ENCODE results near the gene FBXO48. TPM values are rescaled to one million over a fixed set of nuclear protein-coding genes. Genes with fewer than 3 reads are reported as not detected.

Gene FBXO48
- total and polyA plus RNA-seq, 2 donors (not counting 1 experiment from before 2014, with no cell fraction given): 0.33 to 0.65 TPM

- Histone ChIP-seq H4K20me1 (ENCODE audit: control insufficient read depth, extremely low read depth, insufficient read depth, low read length) (no peaks in the 10 kb centered on the region), H3K4me1 (ENCODE audit: control insufficient read depth, extremely low read depth, insufficient read depth, low read length) (no peaks in the 10 kb centered on the region), H3K9me3 (ENCODE audit: control insufficient read depth, insufficient read depth, low read depth, low read length) (no peaks in the 10 kb centered on the region), H3K27me3 (ENCODE audit: control insufficient read depth, insufficient read depth, low read length) (peaks cover 12% of the 10 kb centered on the region), H3K4me3 (replicated peaks in 1 of 4; ENCODE audit: control extremely low read depth in 1 of 4, insufficient read depth in 1 of 4, low read depth in 3 of 4, low read length in 4 of 4) (no peak overlapping the region), H3K27ac (ENCODE audit: insufficient read depth, low read length) (no peak overlapping the region), H3K4me2 (ENCODE audit: extremely low read depth, insufficient read depth, low read length) (no peak overlapping the region), H2AFZ (ENCODE audit: low read length) (no peak overlapping the region), H3K36me3 (ENCODE audit: control insufficient read depth, insufficient read depth, low read length) (no peaks in the 10 kb centered on the region), H3K9ac (ENCODE audit: insufficient read depth, low read length) (no peak overlapping the region), H3K79me2 (ENCODE audit: control insufficient read depth, insufficient read depth, low read length) (no peaks in the 10 kb centered on the region)
- no peak for TF ChIP-seq CTCF (conservative IDR thresholded peaks at IDR 0.05 in 1 of 2, IDR thresholded peaks at IDR 0.05 in 1 of 2; ENCODE audit: low read depth in 1 of 2, low read length in 2 of 2)
- no peak for TF ChIP-seq EZH2 (IDR thresholded peaks at IDR 0.05; ENCODE audit: low read length, missing control alignments)
- no peak for DNase-seq (ENCODE audit: low read depth in 2 of 2)
Measured at GRCh38 chr2:68416081-68416675, 50.9 kb downstream of the FBXO48 start.

GRCh38 chr2:68415521-68415920 lies 51.6 kb downstream of the FBXO48 start:
- H3K9ac ChIP-seq (ENCODE audit: insufficient read depth, low read length): no peak overlapping the region
- TF ChIP-seq EZH2 (IDR thresholded peaks at IDR 0.05; ENCODE audit: low read length, missing control alignments) (no peak), CTCF (conservative IDR thresholded peaks at IDR 0.05 in 1 of 2, IDR thresholded peaks at IDR 0.05 in 1 of 2; ENCODE audit: low read depth in 1 of 2, low read length in 2 of 2) (no peak)
- H3K27me3 ChIP-seq (ENCODE audit: control insufficient read depth, insufficient read depth, low read length): peaks cover 12% of the 10 kb centered on the region
- H3K36me3 ChIP-seq (ENCODE audit: control insufficient read depth, insufficient read depth, low read length): no peaks in the 10 kb centered on the region
- DNase-seq (ENCODE audit: low read depth in 2 of 2): no peak
- H3K79me2 ChIP-seq (ENCODE audit: control insufficient read depth, insufficient read depth, low read length): no peaks in the 10 kb centered on the region
- H3K4me1 ChIP-seq (ENCODE audit: control insufficient read depth, extremely low read depth, insufficient read depth, low read length): no peaks in the 10 kb centered on the region
- H3K9me3 ChIP-seq (ENCODE audit: control insufficient read depth, insufficient read depth, low read depth, low read length): no peaks in the 10 kb centered on the region
- no peak overlapping the region for H3K4me2 ChIP-seq (ENCODE audit: extremely low read depth, insufficient read depth, low read length)
- H4K20me1 ChIP-seq (ENCODE audit: control insufficient read depth, extremely low read depth, insufficient read depth, low read length): no peaks in the 10 kb centered on the region
- H3K27ac ChIP-seq (ENCODE audit: insufficient read depth, low read length): no peak overlapping the region
- H3K4me3 ChIP-seq (replicated peaks in 1 of 4; ENCODE audit: control extremely low read depth in 1 of 4, insufficient read depth in 1 of 4, low read depth in 3 of 4, low read length in 4 of 4): no peak overlapping the region
- no peak overlapping the region for H2AFZ ChIP-seq (ENCODE audit: low read length)

GRCh38 chr2:68414876-68415275 lies 52.2 kb downstream of the FBXO48 start:
- H2AFZ ChIP-seq (ENCODE audit: low read length): no peak overlapping the region
- DNase-seq (ENCODE audit: low read depth in 2 of 2): no peak
- peaks cover 9% of the 10 kb centered on the region for H3K27me3 ChIP-seq (ENCODE audit: control insufficient read depth, insufficient read depth, low read length)
- H3K4me1 ChIP-seq (ENCODE audit: control insufficient read depth, extremely low read depth, insufficient read depth, low read length): no peaks in the 10 kb centered on the region
- no peak overlapping the region for H3K4me2 ChIP-seq (ENCODE audit: extremely low read depth, insufficient read depth, low read length)
- TF ChIP-seq CTCF (conservative IDR thresholded peaks at IDR 0.05 in 1 of 2, IDR thresholded peaks at IDR 0.05 in 1 of 2; ENCODE audit: low read depth in 1 of 2, low read length in 2 of 2): no peak
- no peak for TF ChIP-seq EZH2 (IDR thresholded peaks at IDR 0.05; ENCODE audit: low read length, missing control alignments)
- H3K9ac ChIP-seq (ENCODE audit: insufficient read depth, low read length): no peak overlapping the region
- H3K4me3 ChIP-seq (replicated peaks in 1 of 4; ENCODE audit: control extremely low read depth in 1 of 4, insufficient read depth in 1 of 4, low read depth in 3 of 4, low read length in 4 of 4): no peak overlapping the region
- no peaks in the 10 kb centered on the region for H3K79me2 ChIP-seq (ENCODE audit: control insufficient read depth, insufficient read depth, low read length)
- no peaks in the 10 kb centered on the region for H4K20me1 ChIP-seq (ENCODE audit: control insufficient read depth, extremely low read depth, insufficient read depth, low read length)
- no peaks in the 10 kb centered on the region for H3K9me3 ChIP-seq (ENCODE audit: control insufficient read depth, insufficient read depth, low read depth, low read length)
- H3K27ac ChIP-seq (ENCODE audit: insufficient read depth, low read length): no peak overlapping the region
- H3K36me3 ChIP-seq (ENCODE audit: control insufficient read depth, insufficient read depth, low read length): no peaks in the 10 kb centered on the region

All from fibroblast of lung (primary cell).